Natural killer cell treated with Interleukin-12 subunit alpha and Interleukin-12 subunit beta and Interleukin-15 and Interleukin-18, amount 100 ng/mL, for 72 hours (primary cell): Measurements from ENCODE around the gene NKD1. TPM values are rescaled to one million over a fixed set of nuclear protein-coding genes. Genes with fewer than 3 reads are reported as not detected.

Experiments used
- ATAC-seq, 2 donors: fragments of 150-1000 bp; cut with Tn5 transposase in 1 of 2; sonication (Bioruptor Pico), chemical (Tn5 transposase) in 1 of 2; 2 replicates each; pipeline ENCODE4 v1.10.0; 2021
- DNase-seq: peaks from one replicate; pipeline ENCODE4 v3.0.0; 2022; ENCODE audit warnings: low spot score
- H3K27ac Mint-ChIP-seq, 2 donors: 1 replicate in 1 of 2; 2 replicates in 1 of 2; pipeline ENCODE4 v1.8.0; 2022; ENCODE audit warnings: mixed read lengths in 2 of 2, mild to moderate bottlenecking in 1 of 2, moderate library complexity in 1 of 2
- H3K27me3 Mint-ChIP-seq, 2 donors: 1 replicate in 1 of 2; 2 replicates in 1 of 2; pipeline ENCODE4 v1.8.0; 2022; ENCODE audit warnings: mixed read lengths in 2 of 2
- H3K36me3 Mint-ChIP-seq: one replicate; pipeline ENCODE4 v1.8.0; 2022; ENCODE audit warnings: mixed read lengths
- H3K4me1 Mint-ChIP-seq, 2 donors: 1 replicate in 1 of 2; 2 replicates in 1 of 2; pipeline ENCODE4 v1.8.0; 2022; ENCODE audit warnings: low read depth in 2 of 2, mixed read lengths in 2 of 2, mild to moderate bottlenecking in 1 of 2
- H3K4me3 Mint-ChIP-seq: one replicate; pipeline ENCODE4 v1.8.0; 2022; ENCODE audit warnings: mixed read lengths
- H3K9me3 Mint-ChIP-seq: 2 replicates; pipeline ENCODE4 v1.8.0; 2022; ENCODE audit warnings: mixed read lengths
- total RNA-seq, 2 donors: library from RNA; stranded (reverse); gene quantifications; one replicate each; pipeline ENCODE4 v1.2.3, GENCODE V29; 2022

The NKD1 gene
- total RNA-seq, 2 donors from 2014 or later = 0.29 to 0.86 TPM

DNA sequence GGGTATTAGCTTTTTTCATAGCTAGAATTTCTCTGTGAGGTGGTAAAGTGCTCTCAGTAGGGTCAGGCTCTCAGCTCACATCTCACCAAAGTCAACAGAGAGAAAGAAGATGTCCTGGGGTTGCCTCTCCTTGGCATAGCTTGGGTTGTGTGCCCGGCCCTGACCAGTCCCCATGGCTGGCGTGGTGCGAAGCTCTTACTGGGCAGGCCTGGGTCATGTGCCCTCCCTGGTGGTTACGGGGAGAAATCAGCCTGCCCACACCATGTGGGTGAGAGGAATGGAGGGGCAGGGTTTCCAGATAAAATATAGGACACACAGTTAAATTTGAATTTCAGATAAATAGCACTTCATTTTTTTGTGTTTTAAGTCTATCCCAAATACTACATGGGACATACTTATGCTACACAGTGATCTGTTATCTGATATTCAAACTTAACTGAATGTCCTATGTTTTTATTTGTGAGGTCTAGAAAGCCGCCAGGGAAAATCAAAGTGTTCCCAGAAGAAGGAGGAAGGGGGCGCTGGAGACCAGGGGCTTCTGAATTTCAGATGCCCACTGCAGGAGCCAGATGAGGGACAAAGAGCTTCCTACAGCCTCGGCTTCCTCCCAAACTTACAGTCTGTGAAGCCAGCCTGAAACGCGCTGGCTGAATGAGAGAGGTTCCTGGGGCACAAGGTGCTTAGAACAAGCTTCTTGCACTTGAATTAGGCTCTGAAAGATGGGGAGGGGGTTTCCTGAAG, 45.4 kb downstream of the NKD1 start:
- Mint-ChIP-seq H3K27ac (peak overlapping the region in 1 of 2 donors; percentile 23), H3K4me1 (peaks cover 14 to 20% of the 10 kb centered on the region in 2 donors), H3K9me3 (no peaks in the 10 kb centered on the region), H3K27me3 (no peaks in the 10 kb centered on the region), H3K36me3 (no peaks in the 10 kb centered on the region), H3K4me3 (no peak overlapping the region)
- ATAC-seq (no peak), DNase-seq (no peak)

- Mint-ChIP-seq H3K9me3 (no peaks in the 10 kb centered on the region), H3K4me1 (peaks cover 8 to 11% of the 10 kb centered on the region in 2 donors), H3K27ac (no peak overlapping the region), H3K4me3 (no peak overlapping the region), H3K27me3 (no peaks in the 10 kb centered on the region), H3K36me3 (no peaks in the 10 kb centered on the region)
- ATAC-seq (no peak), DNase-seq (no peak)
These were observed 46.4 kb downstream of the NKD1 start for GRCh38 chr16:50594308-50595260.

DNA sequence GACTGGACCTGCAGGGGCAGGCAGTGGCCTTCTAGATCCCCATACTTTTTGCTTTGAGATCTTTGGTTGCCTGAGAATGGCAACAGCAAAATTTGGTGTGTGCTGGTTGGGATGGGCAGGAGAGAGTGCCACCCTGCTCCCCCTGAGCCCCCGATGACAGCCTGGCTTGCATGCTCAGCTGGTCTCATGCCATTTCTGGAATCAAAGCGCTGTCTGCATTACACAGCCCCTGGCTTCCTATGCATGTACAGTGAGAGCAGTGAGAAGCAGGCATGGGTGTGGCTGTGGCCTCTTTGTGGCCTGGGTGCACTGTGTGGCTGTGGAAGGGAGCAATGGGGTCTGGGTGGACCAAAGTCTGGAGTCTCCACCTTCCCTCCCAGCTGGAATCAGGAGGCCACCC, 47.7 kb downstream of the NKD1 start:
- no peaks in the 10 kb centered on the region for H3K27me3 Mint-ChIP-seq
- H3K9me3 Mint-ChIP-seq = no peaks in the 10 kb centered on the region
- no peak overlapping the region for H3K4me3 Mint-ChIP-seq
- no peak overlapping the region for H3K27ac Mint-ChIP-seq
- peaks cover 0 to 4% of the 10 kb centered on the region in 2 donors for H3K4me1 Mint-ChIP-seq
- no peaks in the 10 kb centered on the region for H3K36me3 Mint-ChIP-seq
- ATAC-seq = no peak
- no peak for DNase-seq

- Mint-ChIP-seq H3K4me3 (no peak overlapping the region), H3K27ac (no peak overlapping the region), H3K9me3 (no peaks in the 10 kb centered on the region), H3K4me1 (peaks cover 0 to 4% of the 10 kb centered on the region in 2 donors), H3K27me3 (no peaks in the 10 kb centered on the region), H3K36me3 (no peaks in the 10 kb centered on the region)
- no peak for ATAC-seq
- no peak for DNase-seq
These were observed 48.7 kb downstream of the NKD1 start for GRCh38 chr16:50596762-50597450.

- Mint-ChIP-seq H3K4me1 (peaks cover 0 to 4% of the 10 kb centered on the region in 2 donors), H3K27me3 (no peaks in the 10 kb centered on the region), H3K27ac (peak overlapping the region in 1 of 2 donors; percentile 54), H3K36me3 (no peaks in the 10 kb centered on the region), H3K9me3 (no peaks in the 10 kb centered on the region), H3K4me3 (no peak overlapping the region)
- ATAC-seq = no peak
- no peak for DNase-seq
These were observed 49.5 kb downstream of the NKD1 start for GRCh38 chr16:50597563-50598255.

DNA sequence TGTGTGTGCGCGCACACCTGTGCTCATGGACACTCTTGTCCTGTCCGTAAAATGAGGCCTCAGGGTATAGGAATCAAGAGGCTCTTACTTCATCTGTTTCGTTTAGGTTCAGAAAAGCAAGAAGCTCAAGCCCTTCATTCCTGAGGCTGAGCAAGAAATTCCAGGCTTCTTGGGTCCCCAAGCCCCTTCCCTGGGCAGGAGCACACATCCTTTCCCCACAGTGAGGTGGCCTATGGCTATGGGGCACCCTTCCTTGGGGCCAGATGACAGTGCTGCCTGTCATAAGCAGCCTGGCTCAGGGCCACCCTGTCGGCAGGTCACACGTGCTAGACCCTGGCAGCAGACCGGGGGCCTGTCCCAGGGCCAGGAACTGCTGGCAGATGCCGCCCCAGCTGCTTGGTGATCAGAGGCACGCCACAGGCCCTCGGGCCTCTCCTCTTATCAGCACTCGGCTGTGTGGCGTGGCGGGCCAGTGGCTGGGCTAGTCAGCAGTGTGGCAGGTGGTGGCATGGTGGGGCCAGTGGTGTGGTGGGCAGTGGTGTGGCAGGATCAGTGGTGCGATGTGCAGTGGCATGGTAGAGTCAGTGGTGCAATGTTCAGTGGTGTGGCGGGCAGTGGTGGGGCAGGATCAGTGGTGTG, 50.2 kb downstream of the NKD1 start:
- Mint-ChIP-seq H3K27me3 (no peaks in the 10 kb centered on the region), H3K4me1 (peaks cover 0 to 4% of the 10 kb centered on the region in 2 donors), H3K4me3 (no peak overlapping the region), H3K36me3 (no peaks in the 10 kb centered on the region), H3K9me3 (no peaks in the 10 kb centered on the region), H3K27ac (no peak overlapping the region)
- no peak for ATAC-seq
- DNase-seq = no peak

DNA sequence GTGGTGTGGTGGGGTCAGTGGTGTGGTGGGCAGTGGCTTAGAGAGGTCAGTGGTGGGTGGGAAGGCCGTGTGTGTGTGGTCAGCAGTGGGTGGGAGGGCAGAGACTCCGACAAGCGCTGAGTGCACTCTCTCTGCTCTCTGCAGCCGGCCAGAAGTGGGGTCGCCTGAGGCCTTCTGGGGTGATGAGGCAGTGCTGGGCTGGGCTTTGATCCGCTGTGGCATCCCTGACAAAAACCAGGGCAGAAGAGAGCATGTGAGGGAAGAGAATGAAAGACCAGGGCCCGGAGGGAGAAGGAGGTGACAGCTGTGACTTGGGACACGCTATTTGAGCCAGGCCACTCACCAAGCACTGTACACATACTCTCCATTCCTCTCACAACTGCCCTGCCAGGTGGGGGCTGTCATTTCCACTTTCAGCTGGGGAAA, 50.8 kb downstream of the NKD1 start:
- Mint-ChIP-seq H3K4me1 (peaks cover 0 to 4% of the 10 kb centered on the region in 2 donors), H3K9me3 (no peaks in the 10 kb centered on the region), H3K27ac (no peak overlapping the region), H3K27me3 (no peaks in the 10 kb centered on the region), H3K4me3 (no peak overlapping the region), H3K36me3 (no peaks in the 10 kb centered on the region)
- no peak for ATAC-seq
- no peak for DNase-seq

DNA sequence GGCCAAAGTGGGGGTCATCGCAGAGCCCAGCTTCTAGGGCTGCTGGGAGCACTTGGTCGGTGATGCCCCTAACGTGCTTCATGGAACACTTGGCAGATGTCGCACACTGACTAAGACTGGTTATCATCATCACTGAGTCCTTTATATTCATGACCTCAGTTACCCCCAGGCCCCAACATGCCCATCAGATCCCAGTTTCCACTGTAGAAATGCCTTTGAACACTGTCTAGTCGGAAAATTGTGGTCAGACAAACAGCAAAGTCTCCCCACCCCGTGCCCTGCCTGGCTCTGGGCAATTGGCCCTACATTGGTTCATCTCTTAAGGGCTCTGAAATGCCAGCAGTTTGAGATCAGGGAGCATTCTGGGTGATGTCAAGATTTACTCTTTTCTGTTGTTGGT, 51.3 kb downstream of the NKD1 start:
- ATAC-seq = no peak
- no peak overlapping the region for H3K4me3 Mint-ChIP-seq
- no peaks in the 10 kb centered on the region for H3K36me3 Mint-ChIP-seq
- H3K4me1 Mint-ChIP-seq = peaks cover 0 to 4% of the 10 kb centered on the region in 2 donors
- DNase-seq = no peak
- no peak overlapping the region for H3K27ac Mint-ChIP-seq
- H3K9me3 Mint-ChIP-seq = no peaks in the 10 kb centered on the region
- no peaks in the 10 kb centered on the region for H3K27me3 Mint-ChIP-seq

DNA sequence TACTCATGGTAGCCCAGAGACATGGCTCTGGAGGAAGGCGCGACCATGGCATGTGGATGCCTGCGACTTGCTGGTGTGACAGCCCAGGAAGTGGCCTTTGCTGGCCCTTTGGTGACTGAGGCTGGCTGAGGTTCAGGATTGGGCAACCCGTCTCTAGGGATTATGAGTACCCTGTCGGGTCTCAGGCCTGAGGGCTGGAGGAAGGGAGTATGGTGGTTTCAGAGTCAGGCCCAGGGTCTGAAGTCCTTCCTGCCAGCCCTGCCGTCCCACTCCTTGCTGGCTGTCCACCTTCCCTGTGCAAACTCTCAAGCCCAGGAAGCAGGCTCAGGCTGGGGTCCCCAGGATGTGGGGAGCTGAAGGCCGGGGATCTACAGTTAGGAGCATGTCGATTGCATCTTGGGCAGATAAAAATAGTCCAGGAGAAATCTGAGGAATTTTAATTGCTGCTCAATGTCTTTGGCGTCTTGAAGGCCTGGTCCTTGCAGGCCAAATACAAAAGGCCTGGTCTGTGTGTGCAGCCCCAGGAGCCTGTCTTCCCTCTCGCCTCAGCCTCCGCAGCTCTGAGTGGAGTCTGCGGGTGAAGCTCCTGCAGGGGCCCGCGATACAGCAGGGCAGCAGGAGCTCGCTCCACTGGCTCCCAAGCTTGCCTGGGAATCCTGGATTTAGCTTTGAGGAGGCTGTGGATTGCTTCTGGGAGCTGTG, 52.5 kb downstream of the NKD1 start:
- H3K9me3 Mint-ChIP-seq = no peaks in the 10 kb centered on the region
- no peaks in the 10 kb centered on the region for H3K27me3 Mint-ChIP-seq
- peaks cover 0 to 1% of the 10 kb centered on the region in 2 donors for H3K4me1 Mint-ChIP-seq
- ATAC-seq = no peak
- no peak overlapping the region for H3K4me3 Mint-ChIP-seq
- no peaks in the 10 kb centered on the region for H3K36me3 Mint-ChIP-seq
- no peak for DNase-seq
- no peak overlapping the region for H3K27ac Mint-ChIP-seq

- Mint-ChIP-seq H3K27me3 (no peaks in the 10 kb centered on the region), H3K9me3 (no peaks in the 10 kb centered on the region), H3K36me3 (no peaks in the 10 kb centered on the region), H3K4me1 (no peaks in the 10 kb centered on the region), H3K4me3 (no peak overlapping the region), H3K27ac (no peak overlapping the region)
- DNase-seq = no peak
- ATAC-seq = no peak
These were observed 53.1 kb downstream of the NKD1 start for GRCh38 chr16:50601341-50601740.

GRCh38 chr16:50602126-50602525, 53.9 kb downstream of the NKD1 start:
- H3K9me3 Mint-ChIP-seq = no peaks in the 10 kb centered on the region
- H3K27me3 Mint-ChIP-seq = no peaks in the 10 kb centered on the region
- no peak for DNase-seq
- H3K27ac Mint-ChIP-seq = no peak overlapping the region
- no peaks in the 10 kb centered on the region for H3K4me1 Mint-ChIP-seq
- ATAC-seq = no peak
- H3K4me3 Mint-ChIP-seq = no peak overlapping the region
- H3K36me3 Mint-ChIP-seq = no peaks in the 10 kb centered on the region

- Mint-ChIP-seq H3K9me3 (no peaks in the 10 kb centered on the region), H3K4me1 (no peaks in the 10 kb centered on the region), H3K27me3 (no peaks in the 10 kb centered on the region), H3K4me3 (no peak overlapping the region), H3K27ac (no peak overlapping the region), H3K36me3 (no peaks in the 10 kb centered on the region)
- ATAC-seq (no peak), DNase-seq (no peak)
These were observed 54.5 kb downstream of the NKD1 start for GRCh38 chr16:50602531-50603205.
